Gastroesophageal sphincter (tissue), 4 donors: Measurements from ENCODE around the gene SPESP1. TPM values are rescaled to one million over a fixed set of nuclear protein-coding genes. Genes with fewer than 3 reads are reported as not detected.
"Not testable (repeated sequence)": the region's sequence is repeated elsewhere in the genome, so short reads cannot be mapped to it uniquely, and the experiment has no call there.

ENCODE experiments used
- ATAC-seq: fragments of 150-250 bp; one replicate; pipeline ENCODE4 v1.9.1; 2016; ENCODE audit warnings: mild to moderate bottlenecking, moderate library complexity
- H3K27ac ChIP-seq, 4 donors: fragments of 200-600 bp; sonication (generic) in 3 of 4; 1 replicate in 3 of 4; 2 replicates in 1 of 4; pipeline ENCODE4 v1.5.1; 2016 to 2019
- H3K27me3 ChIP-seq: fragments of 200-600 bp; sonication (generic); one replicate; pipeline ENCODE4 v1.5.1; 2019
- H3K36me3 ChIP-seq, 2 donors: fragments of 200-600 bp; sonication (generic); one replicate each; pipeline ENCODE4 v1.5.1; 2019; ENCODE audit warnings: control low read depth in 1 of 2
- H3K4me1 ChIP-seq, 3 donors: fragments of 200-600 bp; sonication (generic); 1 replicate in 2 of 3; 2 replicates in 1 of 3; pipeline ENCODE4 v1.5.1; 2016 to 2019; ENCODE audit warnings: control low read depth in 2 of 3
- H3K4me3 ChIP-seq, 2 donors: fragments of 200-600 bp; sonication (generic); one replicate each; pipeline ENCODE4 v1.5.1; 2019; ENCODE audit warnings: mild to moderate bottlenecking in 1 of 2, moderate library complexity in 1 of 2
- H3K9me3 ChIP-seq, 3 donors: fragments of 200-600 bp; sonication (generic); one replicate each; pipeline ENCODE4 v1.5.1; 2017 to 2019; ENCODE audit warnings: control low read depth in 2 of 3
- EP300 ChIP-seq: sonication (generic); formaldehyde crosslinking; IDR thresholded peaks from one replicate; pipeline ENCODE4 v1.6.1; 2017; ENCODE audit warnings: antibody characterized with exemption, mild to moderate bottlenecking
- POLR2A ChIP-seq, 2 donors: fragments of 450-650 bp; IDR thresholded peaks; one replicate each; pipeline ENCODE4 v1.6.1; 2017; ENCODE audit warnings: antibody characterized with exemption in 2 of 2, mild to moderate bottlenecking in 2 of 2, moderate library complexity in 1 of 2
- POLR2AphosphoS5 ChIP-seq: sonication (generic); formaldehyde crosslinking; IDR thresholded peaks from one replicate; pipeline ENCODE4 v1.6.1; 2017; ENCODE audit warnings: antibody characterized with exemption
- WGBS, 2 donors: methylation state at CpG; one replicate each; pipeline ENCODE4 v1.1.5; 2018; ENCODE audit warnings: low coverage in 1 of 2; 5-methylcytosine and 5-hydroxymethylcytosine counted together
- total RNA-seq, 4 donors: library from RNA; depleted of rRNA; stranded (reverse); fragments of >200 nt; gene quantifications; one replicate each; pipeline ENCODE4 v1.1.0, GENCODE V29; 2016
- TF ChIP-seq, protein P1 (sequence below), 4 experiments: fragments of 200-600 bp in 2 of 4; fragments of 450-650 bp in 2 of 4; sonication (generic) in 1 of 4; IDR thresholded peaks; one replicate each; pipeline ENCODE4 v1.5.1; 2017 to 2019; ENCODE audit warnings: antibody characterized with exemption in 4 of 4, mild to moderate bottlenecking in 2 of 4, moderate library complexity in 2 of 4

SPESP1 gene
- total RNA-seq, 4 donors from 2014 or later: 1.6 to 5.9 (median 2.7) TPM

DNA sequence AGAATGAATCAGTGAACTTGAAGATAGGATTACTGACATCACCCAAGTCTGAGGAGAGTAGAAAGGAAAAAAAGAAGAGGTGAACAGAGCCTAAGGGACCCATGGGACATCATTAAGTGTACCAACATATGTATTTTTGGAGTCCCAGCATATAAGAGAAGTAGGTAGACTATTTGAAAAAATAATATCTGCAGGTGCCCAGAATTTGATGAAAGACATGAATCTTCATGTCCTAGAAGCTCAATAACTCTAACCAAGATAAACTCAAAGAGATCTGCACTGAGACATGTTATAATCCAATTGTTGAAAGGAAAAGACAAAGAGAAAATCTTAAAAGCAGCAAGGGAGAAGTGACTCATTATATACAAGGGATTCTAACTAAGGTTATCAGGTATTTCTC, 39.0 kb downstream of the SPESP1 start:
- Histone ChIP-seq H3K4me3 (no peak overlapping the region), H3K9me3 (peaks cover 0 to 17% (median 0%) of the 10 kb centered on the region in 3 donors), H3K27ac (no peak overlapping the region), H3K36me3 (no peaks in the 10 kb centered on the region), H3K4me1 (peaks cover 0 to 11% (median 0%) of the 10 kb centered on the region in 3 donors), H3K27me3 (no peaks in the 10 kb centered on the region)
- ATAC-seq: no peak
- TF ChIP-seq EP300: no peak
- TF ChIP-seq POLR2A (IDR thresholded peaks at IDR 0.05): no peak
- no peak for TF ChIP-seq POLR2AphosphoS5

DNA sequence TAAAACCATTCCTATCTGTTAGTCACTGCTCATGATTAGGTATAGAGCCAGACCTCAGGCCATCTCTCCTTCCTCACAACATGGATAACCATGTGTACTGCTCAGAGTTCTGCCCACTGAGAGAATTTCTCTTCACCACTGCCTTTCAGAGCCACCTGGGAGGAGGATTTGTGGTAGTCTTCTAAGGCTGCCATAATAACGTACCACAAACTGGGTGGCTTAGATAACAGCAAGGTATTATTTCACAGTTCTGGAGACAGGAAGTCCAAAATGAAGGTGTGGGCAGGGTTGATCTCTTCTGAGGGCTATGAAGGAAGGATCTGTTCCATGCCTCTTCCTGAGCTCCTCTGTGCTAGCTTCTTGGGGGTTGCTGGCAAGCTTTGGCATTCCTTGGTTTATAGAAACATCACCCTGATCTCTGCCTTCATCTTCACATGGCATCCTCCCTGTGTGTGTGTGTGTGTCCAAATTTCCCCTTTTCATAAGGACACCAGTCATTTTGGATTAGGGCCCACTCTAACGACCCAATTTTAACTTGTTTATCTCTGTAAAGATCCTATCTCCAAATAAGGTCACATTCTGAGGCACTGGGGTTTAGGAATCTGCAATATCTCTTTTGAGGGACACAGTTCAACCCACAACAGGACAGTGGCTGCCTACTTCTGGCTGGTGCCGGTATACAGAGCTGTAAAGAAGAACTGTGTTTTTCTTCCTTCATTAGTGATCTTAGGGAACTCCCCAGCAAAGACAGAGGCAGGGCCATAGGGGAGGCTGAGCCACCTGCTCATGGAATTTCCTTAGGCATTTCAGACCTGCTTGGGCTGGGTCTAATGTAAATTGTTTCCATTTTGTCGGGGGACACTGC, 42.1 kb downstream of the SPESP1 start:
- no peaks in the 10 kb centered on the region for H3K36me3 ChIP-seq
- 13 to 35% methylated on average over 3 to 4 of the region's 4 CpGs for WGBS, 2 donors
- ATAC-seq: no peak
- H3K9me3 ChIP-seq: peaks cover 0 to 17% (median 0%) of the 10 kb centered on the region in 3 donors
- H3K27me3 ChIP-seq: no peaks in the 10 kb centered on the region
- H3K27ac ChIP-seq: peak overlapping the region in 1 of 4 donors; percentile 16
- H3K4me1 ChIP-seq: peaks cover 0 to 11% (median 0%) of the 10 kb centered on the region in 3 donors
- TF ChIP-seq POLR2AphosphoS5: no peak
- H3K4me3 ChIP-seq: no peak overlapping the region

DNA sequence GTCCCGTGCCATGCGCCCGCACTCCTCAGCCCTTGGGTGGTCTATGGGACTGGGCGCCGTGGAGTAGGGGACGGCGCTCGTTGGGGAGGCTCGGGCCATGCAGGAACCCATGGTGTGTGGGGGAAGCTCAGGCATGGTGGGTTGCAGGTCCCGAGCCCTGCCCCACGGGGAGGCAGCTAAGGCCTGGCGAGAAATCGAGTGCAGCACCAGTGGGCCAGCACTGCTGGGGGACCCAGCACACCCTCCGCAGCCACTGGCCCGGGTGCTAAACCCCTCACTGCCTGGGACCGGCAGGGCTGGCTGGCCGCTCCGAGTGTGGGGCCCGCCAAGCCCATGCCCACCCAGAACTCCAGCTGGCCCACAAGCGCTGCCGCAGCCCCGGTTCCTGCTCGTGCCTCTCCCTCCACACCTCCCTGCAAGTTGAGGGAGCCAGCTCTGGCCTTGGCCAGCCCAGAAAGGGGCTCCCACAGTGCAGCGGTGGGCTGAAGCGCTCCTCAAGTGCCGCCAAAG, 45.4 kb downstream of the SPESP1 start:
- peaks cover 0 to 11% (median 0%) of the 10 kb centered on the region in 3 donors for H3K4me1 ChIP-seq
- not testable (repeated sequence) for H3K27ac ChIP-seq, H3K27me3 ChIP-seq, H3K36me3 ChIP-seq, H3K4me3 ChIP-seq, H3K9me3 ChIP-seq, ATAC-seq
- 100% methylated on average over 3 of the region's 26 CpGs; no CpG with 5 or more reads in 1 of the 2 donors for WGBS, 2 donors

DNA sequence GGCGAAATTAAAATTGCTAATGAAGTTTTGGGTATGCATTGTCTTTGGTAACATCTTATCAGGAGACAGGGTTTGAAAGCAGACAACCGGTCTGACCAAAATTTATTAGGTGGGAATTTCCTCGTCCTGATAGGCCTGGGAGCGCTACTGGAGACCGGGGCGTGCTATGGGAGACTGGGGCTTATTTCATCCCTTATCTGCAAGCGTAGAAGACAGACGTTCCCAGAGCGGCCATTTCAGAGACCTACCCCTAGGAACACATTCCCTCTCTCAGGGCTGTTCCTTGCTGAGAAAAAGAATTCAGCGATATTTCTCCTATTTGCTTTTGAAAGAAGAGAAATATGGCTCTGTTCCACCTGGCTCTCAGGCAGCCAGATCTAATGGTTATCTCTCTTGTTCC, 47.1 kb downstream of the SPESP1 start:
- 92 to 94% methylated on average over 10 of the region's 10 CpGs for WGBS, 2 donors
- H3K36me3 ChIP-seq, H3K4me3 ChIP-seq, ATAC-seq, H3K4me1 ChIP-seq, H3K9me3 ChIP-seq, H3K27me3 ChIP-seq, H3K27ac ChIP-seq: not testable (repeated sequence)

DNA sequence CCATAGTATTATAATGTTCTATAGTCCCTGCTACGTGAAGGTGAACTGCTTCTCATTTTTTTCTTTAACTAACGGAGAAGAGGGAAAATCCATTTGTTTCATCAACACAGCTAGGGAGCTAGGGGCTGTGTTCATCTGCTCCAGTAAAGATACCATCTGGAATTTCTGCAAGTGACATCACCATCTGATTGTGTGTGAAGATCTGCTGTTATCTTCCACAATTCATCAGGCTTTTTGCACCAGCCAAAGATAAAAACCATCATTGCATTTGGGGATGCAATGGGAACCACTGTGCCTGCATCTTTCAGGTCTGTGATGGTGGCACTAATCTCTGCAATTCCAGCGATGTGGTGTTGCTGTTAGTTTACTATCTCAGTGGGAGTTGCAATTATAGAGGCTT, 48.7 kb downstream of the SPESP1 start:
- no peaks in the 10 kb centered on the region for H3K27me3 ChIP-seq
- TF ChIP-seq, protein P1, sequence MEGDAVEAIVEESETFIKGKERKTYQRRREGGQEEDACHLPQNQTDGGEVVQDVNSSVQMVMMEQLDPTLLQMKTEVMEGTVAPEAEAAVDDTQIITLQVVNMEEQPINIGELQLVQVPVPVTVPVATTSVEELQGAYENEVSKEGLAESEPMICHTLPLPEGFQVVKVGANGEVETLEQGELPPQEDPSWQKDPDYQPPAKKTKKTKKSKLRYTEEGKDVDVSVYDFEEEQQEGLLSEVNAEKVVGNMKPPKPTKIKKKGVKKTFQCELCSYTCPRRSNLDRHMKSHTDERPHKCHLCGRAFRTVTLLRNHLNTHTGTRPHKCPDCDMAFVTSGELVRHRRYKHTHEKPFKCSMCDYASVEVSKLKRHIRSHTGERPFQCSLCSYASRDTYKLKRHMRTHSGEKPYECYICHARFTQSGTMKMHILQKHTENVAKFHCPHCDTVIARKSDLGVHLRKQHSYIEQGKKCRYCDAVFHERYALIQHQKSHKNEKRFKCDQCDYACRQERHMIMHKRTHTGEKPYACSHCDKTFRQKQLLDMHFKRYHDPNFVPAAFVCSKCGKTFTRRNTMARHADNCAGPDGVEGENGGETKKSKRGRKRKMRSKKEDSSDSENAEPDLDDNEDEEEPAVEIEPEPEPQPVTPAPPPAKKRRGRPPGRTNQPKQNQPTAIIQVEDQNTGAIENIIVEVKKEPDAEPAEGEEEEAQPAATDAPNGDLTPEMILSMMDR (IDR thresholded peaks at IDR 0.05): no peak
- TF ChIP-seq EP300: no peak
- TF ChIP-seq POLR2A (IDR thresholded peaks at IDR 0.05): no peak
- TF ChIP-seq POLR2AphosphoS5: no peak
- no peak overlapping the region for H3K4me3 ChIP-seq
- H3K4me1 ChIP-seq: no peaks in the 10 kb centered on the region
- no peak overlapping the region for H3K27ac ChIP-seq
- no peak for ATAC-seq
- no peaks in the 10 kb centered on the region for H3K9me3 ChIP-seq
- no peaks in the 10 kb centered on the region for H3K36me3 ChIP-seq
- 46 to 77% methylated on average over 2 of the region's 3 CpGs for WGBS, 2 donors

DNA sequence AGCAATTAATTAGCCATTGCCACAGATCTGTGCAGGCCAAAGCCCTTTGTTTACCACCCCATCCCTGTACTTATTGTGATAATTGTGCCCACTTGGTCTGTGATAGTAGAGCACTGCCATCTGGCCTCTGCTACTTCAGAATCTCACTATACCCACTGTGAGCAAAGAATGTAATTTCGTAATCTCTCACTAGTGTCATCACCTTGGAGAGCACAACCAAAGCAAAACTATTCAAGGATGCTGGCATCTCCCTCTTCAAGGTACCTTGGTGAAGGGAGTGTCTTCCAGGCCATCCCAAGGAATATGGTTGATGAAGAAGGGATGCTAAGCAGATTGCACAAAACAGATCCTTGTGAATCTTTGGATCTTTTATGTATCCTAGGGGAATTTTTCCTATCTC, 49.5 kb downstream of the SPESP1 start:
- WGBS, 2 donors: no CpG with 5 or more reads among the region's 1 CpG

More for the DNA sequence above, 49.5 kb downstream of the SPESP1 start:
- no peak for ATAC-seq
- Histone ChIP-seq H3K4me1 (no peaks in the 10 kb centered on the region), H3K27ac (no peak overlapping the region), H3K36me3 (no peaks in the 10 kb centered on the region), H3K27me3 (no peaks in the 10 kb centered on the region), H3K9me3 (no peaks in the 10 kb centered on the region), H3K4me3 (no peak overlapping the region)
- no peak for TF ChIP-seq EP300
- no peak for TF ChIP-seq POLR2A (IDR thresholded peaks at IDR 0.05)
- TF ChIP-seq POLR2AphosphoS5: no peak
- TF ChIP-seq, protein P1 (IDR thresholded peaks at IDR 0.05): no peak
